GM23338 (cell line): ENCODE results near the gene SPDL1. TPM values are rescaled to one million over a fixed set of nuclear protein-coding genes. Genes with fewer than 3 reads are reported as not detected.

Source experiments
- ATAC-seq: fragments of 200-7000 bp; cut with Tn5 transposase; 3 replicates; pipeline ENCODE4 v1.9.1; 2020
- DNase-seq: peaks from one replicate; pipeline ENCODE4 v3.0.0-alpha.2; 2015; ENCODE audit warnings: low spot score
- H2AFZ ChIP-seq: fragments of 200-600 bp; sonication (generic); 2 replicates; pipeline ENCODE4 v1.8.0; 2016; ENCODE audit warnings: antibody characterized with exemption, mild to moderate bottlenecking, moderate library complexity
- H3F3A ChIP-seq: fragments of 200-600 bp; sonication (generic); replicated peaks from 2 replicates; pipeline ENCODE4 v1.8.0; 2017; ENCODE audit warnings: antibody characterized with exemption, mixed run types, low read depth
- H3K27ac ChIP-seq: fragments of 200-600 bp; sonication (generic); 2 replicates; pipeline ENCODE4 v1.6.1; 2016; ENCODE audit warnings: low read depth
- H3K27me3 ChIP-seq: fragments of 200-600 bp; sonication (generic); 2 replicates; pipeline ENCODE4 v1.8.0; 2016; ENCODE audit warnings: mild to moderate bottlenecking, mixed run types, moderate library complexity; ENCODE audit not compliant: insufficient read depth
- H3K36me3 ChIP-seq: fragments of 200-600 bp; sonication (generic); 2 replicates; pipeline ENCODE4 v1.8.0; 2016; ENCODE audit warnings: mild to moderate bottlenecking; ENCODE audit not compliant: insufficient read depth
- H3K4me1 ChIP-seq: fragments of 200-600 bp; sonication (generic); 2 replicates; pipeline ENCODE4 v1.8.0; 2016; ENCODE audit warnings: mild to moderate bottlenecking, moderate library complexity; ENCODE audit not compliant: insufficient read depth
- H3K4me2 ChIP-seq: fragments of 200-600 bp; sonication (generic); 2 replicates; pipeline ENCODE4 v1.7.1; 2017; ENCODE audit warnings: mixed run types
- H3K4me3 ChIP-seq: fragments of 200-600 bp; sonication (generic); 2 replicates; pipeline ENCODE4 v1.6.1; 2016; ENCODE audit warnings: mixed run types
- H3K79me2 ChIP-seq: fragments of 200-600 bp; sonication (generic); replicated peaks from 2 replicates; pipeline ENCODE4 v1.8.0; 2017; ENCODE audit warnings: mild to moderate bottlenecking; ENCODE audit not compliant: insufficient read depth
- H3K9me2 ChIP-seq: fragments of 200-600 bp; sonication (generic); 2 replicates; pipeline ENCODE4 v1.8.0; 2017; ENCODE audit not compliant: insufficient read depth
- H4K20me1 ChIP-seq: fragments of 200-600 bp; sonication (generic); replicated peaks from 2 replicates; pipeline ENCODE4 v1.8.0; 2017; ENCODE audit warnings: mild to moderate bottlenecking; ENCODE audit not compliant: insufficient read depth
- H3K27ac Mint-ChIP-seq: 2 replicates; pipeline ENCODE4 v1.8.0; 2020; ENCODE audit warnings: inconsistent platforms, mild to moderate bottlenecking, moderate library complexity, mixed read lengths
- H3K27me3 Mint-ChIP-seq: 3 replicates; pipeline ENCODE4 v1.8.0; 2022; ENCODE audit warnings: low read depth, mild to moderate bottlenecking, moderate library complexity, mixed read lengths, inconsistent platforms; ENCODE audit not compliant: insufficient read depth, poor library complexity
- H3K36me3 Mint-ChIP-seq: 3 replicates; pipeline ENCODE4 v1.8.0; 2021; ENCODE audit warnings: low read depth, mild to moderate bottlenecking, inconsistent platforms, moderate library complexity, mixed read lengths
- H3K4me1 Mint-ChIP-seq: 3 replicates; pipeline ENCODE4 v1.8.0; 2020; ENCODE audit warnings: mild to moderate bottlenecking, inconsistent platforms, mixed read lengths
- H3K4me3 Mint-ChIP-seq: 3 replicates; pipeline ENCODE4 v1.8.0; 2021; ENCODE audit warnings: moderate library complexity, mild to moderate bottlenecking, inconsistent platforms, mixed read lengths
- H3K9me3 Mint-ChIP-seq: 3 replicates; pipeline ENCODE4 v1.8.0; 2020; ENCODE audit warnings: moderate library complexity, mild to moderate bottlenecking, inconsistent platforms, mixed read lengths
- CREB1 ChIP-seq: fragments of 250-450 bp; sonication (Bioruptor Pico); IDR thresholded peaks from 2 replicates; pipeline ENCODE4 v1.5.0; 2020; ENCODE audit warnings: low read depth, mild to moderate bottlenecking, moderate library complexity
- ETS1 ChIP-seq: IDR thresholded peaks from 2 replicates; pipeline ENCODE4 v1.6.1; 2016; ENCODE audit warnings: antibody characterized with exemption
- EZH2 ChIP-seq: fragments of 200-600 bp; sonication (generic); IDR thresholded peaks from one replicate; pipeline ENCODE4 v1.8.0; 2017; ENCODE audit warnings: antibody characterized with exemption, mild to moderate bottlenecking, low read depth; ENCODE audit not compliant: unreplicated experiment
- EZH2phosphoT487 ChIP-seq: fragments of 200-600 bp; sonication (generic); IDR thresholded peaks from one replicate; pipeline ENCODE4 v1.8.1; 2018; ENCODE audit warnings: antibody characterized with exemption; ENCODE audit not compliant: unreplicated experiment
- JUNB ChIP-seq: IDR thresholded peaks from one replicate; pipeline ENCODE4 v1.6.1; 2016; ENCODE audit warnings: antibody characterized with exemption; ENCODE audit not compliant: unreplicated experiment
- NANOG ChIP-seq: IDR thresholded peaks from 2 replicates; pipeline ENCODE4 v1.6.1; 2016; ENCODE audit warnings: antibody characterized with exemption, borderline replicate concordance
- POLR2AphosphoS5 ChIP-seq: IDR thresholded peaks from 2 replicates; pipeline ENCODE4 v1.6.1; 2016; ENCODE audit warnings: antibody characterized with exemption, low read depth
- REST ChIP-seq: IDR thresholded peaks from one replicate; pipeline ENCODE4 v1.6.1; 2018; ENCODE audit warnings: antibody characterized with exemption; ENCODE audit not compliant: unreplicated experiment
- STAT1 ChIP-seq: IDR thresholded peaks from one replicate; pipeline ENCODE4 v1.6.1; 2016; ENCODE audit warnings: antibody characterized with exemption; ENCODE audit not compliant: unreplicated experiment
- ZNF331 ChIP-seq: fragments of 250-450 bp; sonication (Bioruptor Pico); IDR thresholded peaks from 2 replicates; pipeline ENCODE4 v1.5.0; 2020; ENCODE audit warnings: low read depth, mild to moderate bottlenecking, moderate library complexity
- ZNF462 ChIP-seq: fragments of 250-450 bp; sonication (Bioruptor Pico); IDR thresholded peaks from 2 replicates; pipeline ENCODE4 v1.5.0; 2020; ENCODE audit warnings: mild to moderate bottlenecking, moderate library complexity
- polyA plus RNA-seq: library from polyadenylated mRNA; unstranded; fragments of >200 nt; fragmentation: Nextera tagmentation; extraction: Ambion mirVana; gene quantifications from 2 replicates; pipeline ENCODE4 v1.2.1, GENCODE V29; 2016
- total RNA-seq: library from RNA; depleted of rRNA; stranded (reverse); fragments of >200 nt; shearing (Covaris generic); gene quantifications from 2 replicates; pipeline ENCODE4 v1.2.3, GENCODE V29; 2014

SPDL1 gene
- total and polyA plus RNA-seq, 2 experiments from 2014 or later: 76.9 to 79.6 TPM

GRCh38 chr5:169567079-169567478 is 16.5 kb upstream of the SPDL1 start:
- Histone ChIP-seq H3K4me2 (no peak overlapping the region), H3K4me1 (peaks cover 4% of the 10 kb centered on the region; the same call in 1 of the 2 replicates), H3K4me3 (no peak overlapping the region), H3K27ac (no peak overlapping the region), H3K79me2 (no peaks in the 10 kb centered on the region), H3K27me3 (no peaks in the 10 kb centered on the region), H3K36me3 (no peaks in the 10 kb centered on the region), H3K9me2 (peaks cover 6% of the 10 kb centered on the region; the same call in 1 of the 2 replicates), H4K20me1 (no peaks in the 10 kb centered on the region), H2AFZ (no peak overlapping the region), H3F3A (no peaks in the 10 kb centered on the region)
- ATAC-seq (peak; percentile 41), DNase-seq (peak; percentile 38)
- TF ChIP-seq ZNF331 (no peak), REST (peak; percentile 85), EZH2 (no peak), POLR2AphosphoS5 (no peak)
- H3K36me3 Mint-ChIP-seq: no peaks in the 10 kb centered on the region
- H3K9me3 Mint-ChIP-seq: no peaks in the 10 kb centered on the region
- no peaks in the 10 kb centered on the region for H3K27me3 Mint-ChIP-seq
- no peak overlapping the region for H3K4me3 Mint-ChIP-seq
- H3K27ac Mint-ChIP-seq: no peak overlapping the region
- H3K4me1 Mint-ChIP-seq: no peaks in the 10 kb centered on the region

GRCh38 chr5:169569513-169569912 is 14.1 kb upstream of the SPDL1 start:
- H3K9me2 ChIP-seq: peaks cover 6% of the 10 kb centered on the region; the same call in 1 of the 2 replicates
- Mint-ChIP-seq H3K4me1 (no peaks in the 10 kb centered on the region), H3K27me3 (no peaks in the 10 kb centered on the region), H3K27ac (no peak overlapping the region), H3K4me3 (no peak overlapping the region), H3K9me3 (no peaks in the 10 kb centered on the region), H3K36me3 (no peaks in the 10 kb centered on the region)
- H3F3A ChIP-seq: no peaks in the 10 kb centered on the region
- no peak overlapping the region for H2AFZ ChIP-seq
- DNase-seq (no peak), ATAC-seq (no peak)
- H3K4me2 ChIP-seq: no peak overlapping the region
- H3K79me2 ChIP-seq: no peaks in the 10 kb centered on the region
- H4K20me1 ChIP-seq: no peaks in the 10 kb centered on the region
- no peaks in the 10 kb centered on the region for H3K27me3 ChIP-seq
- H3K4me1 ChIP-seq: peaks cover 4% of the 10 kb centered on the region; the same call in 1 of the 2 replicates
- H3K4me3 ChIP-seq: no peak overlapping the region
- no peaks in the 10 kb centered on the region for H3K36me3 ChIP-seq
- no peak overlapping the region for H3K27ac ChIP-seq
- TF ChIP-seq ETS1 (no peak), CREB1 (CRISPR knock-in tag) (no peak), STAT1 (no peak), EZH2 (no peak), JUNB (no peak), ZNF462 (CRISPR knock-in tag) (no peak), NANOG (no peak), ZNF331 (no peak), EZH2phosphoT487 (no peak)
